SU-DHL-6 (cell line): Measurements from ENCODE around the gene MSH3.

Experiments
- EZH2phosphoT487 ChIP-seq: fragments of 200-600 bp; sonication (generic), shearing (Covaris generic); conservative IDR thresholded peaks from 2 replicates; pipeline ENCODE4 v1.6.1; 2018; ENCODE audit warnings: mild to moderate bottlenecking, antibody characterized with exemption, low read length, moderate library complexity, mixed read lengths
- TF ChIP-seq, protein P1 (sequence below): fragments of 200-600 bp; sonication (generic); IDR thresholded peaks from one replicate; pipeline ENCODE4 v1.5.1; 2017; ENCODE audit warnings: antibody characterized with exemption, mild to moderate bottlenecking, low read length, moderate library complexity; ENCODE audit not compliant: insufficient read depth, poor library complexity, severe bottlenecking

DNA sequence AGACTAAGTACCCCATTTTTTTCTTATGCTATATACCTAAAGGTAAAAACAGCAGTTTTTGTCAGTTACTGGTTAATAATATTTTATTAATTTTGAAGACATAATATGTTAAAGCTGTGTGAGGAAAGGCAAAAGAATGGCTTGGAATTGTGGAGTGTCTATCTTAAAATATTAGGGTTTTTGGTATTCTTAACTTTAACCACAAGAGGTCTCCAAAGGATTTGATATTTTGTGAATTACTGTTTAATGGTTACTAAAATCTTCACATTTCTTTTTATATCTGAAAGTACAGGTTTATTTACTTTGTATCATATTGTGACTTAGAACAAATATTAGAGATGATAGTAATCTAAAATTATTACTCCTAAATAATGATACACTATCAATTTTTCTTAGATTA, 32.3 kb downstream of the MSH3 start:
- TF ChIP-seq, protein P1, sequence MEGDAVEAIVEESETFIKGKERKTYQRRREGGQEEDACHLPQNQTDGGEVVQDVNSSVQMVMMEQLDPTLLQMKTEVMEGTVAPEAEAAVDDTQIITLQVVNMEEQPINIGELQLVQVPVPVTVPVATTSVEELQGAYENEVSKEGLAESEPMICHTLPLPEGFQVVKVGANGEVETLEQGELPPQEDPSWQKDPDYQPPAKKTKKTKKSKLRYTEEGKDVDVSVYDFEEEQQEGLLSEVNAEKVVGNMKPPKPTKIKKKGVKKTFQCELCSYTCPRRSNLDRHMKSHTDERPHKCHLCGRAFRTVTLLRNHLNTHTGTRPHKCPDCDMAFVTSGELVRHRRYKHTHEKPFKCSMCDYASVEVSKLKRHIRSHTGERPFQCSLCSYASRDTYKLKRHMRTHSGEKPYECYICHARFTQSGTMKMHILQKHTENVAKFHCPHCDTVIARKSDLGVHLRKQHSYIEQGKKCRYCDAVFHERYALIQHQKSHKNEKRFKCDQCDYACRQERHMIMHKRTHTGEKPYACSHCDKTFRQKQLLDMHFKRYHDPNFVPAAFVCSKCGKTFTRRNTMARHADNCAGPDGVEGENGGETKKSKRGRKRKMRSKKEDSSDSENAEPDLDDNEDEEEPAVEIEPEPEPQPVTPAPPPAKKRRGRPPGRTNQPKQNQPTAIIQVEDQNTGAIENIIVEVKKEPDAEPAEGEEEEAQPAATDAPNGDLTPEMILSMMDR, result peak; percentile 11
- TF ChIP-seq EZH2phosphoT487, result no peak
